Bronchial epithelial cell (primary cell): Measurements from ENCODE around the gene CLIC6. TPM values are rescaled to one million over a fixed set of nuclear protein-coding genes. Genes with fewer than 3 reads are reported as not detected.

Experiments used
- DNase-seq: peaks from one replicate; pipeline ENCODE4 v3.0.0-alpha.2; 2010; ENCODE audit warnings: low read depth
- FAIRE-seq: peaks from 2 replicates; lab custom pipeline; 2011; peaks lifted over from hg19 to GRCh38; lab: Jason Lieb, UNC
- H3K27me3 ChIP-seq: 2 replicates; pipeline ENCODE4 v1.5.1; 2011; ENCODE audit warnings: low read length; ENCODE audit not compliant: control insufficient read depth, insufficient read depth
- H3K36me3 ChIP-seq: 2 replicates; pipeline ENCODE4 v1.5.1; 2011; ENCODE audit warnings: low read length; ENCODE audit not compliant: control insufficient read depth, insufficient read depth
- H3K4me3 ChIP-seq: 2 replicates; pipeline ENCODE4 v1.5.1; 2011; ENCODE audit warnings: mild to moderate bottlenecking, low read depth, low read length, control low read depth
- CTCF ChIP-seq: IDR thresholded peaks from 2 replicates; pipeline ENCODE4 v1.5.1; 2011; ENCODE audit warnings: mild to moderate bottlenecking, moderate library complexity, low read length, control low read depth, inconsistent platforms; ENCODE audit not compliant: insufficient read depth, severe bottlenecking
- total RNA-seq: library from RNA; depleted of rRNA; stranded (reverse); fragments of >200 nt; gene quantifications from 2 replicates; pipeline ENCODE4 v1.2.1, GENCODE V29; 2014

CLIC6 gene
- total RNA-seq, 1 donor from 2014 or later, result not detected

GRCh38 chr21:34690793-34691175 is 22.0 kb downstream of the CLIC6 start:
- TF ChIP-seq CTCF, result no peak
- no peak overlapping the region for H3K4me3 ChIP-seq
- peaks cover 10% of the 10 kb centered on the region for H3K27me3 ChIP-seq
- FAIRE-seq, result no peak
- no peaks in the 10 kb centered on the region for H3K36me3 ChIP-seq
- DNase-seq, result no peak

- no peak for TF ChIP-seq CTCF
- Histone ChIP-seq H3K4me3 (no peak overlapping the region), H3K27me3 (peaks cover 10% of the 10 kb centered on the region), H3K36me3 (no peaks in the 10 kb centered on the region)
- DNase-seq (peak; percentile 46), FAIRE-seq (no peak)
Measured at GRCh38 chr21:34691390-34692032, 22.7 kb downstream of the CLIC6 start.

GRCh38 chr21:34692458-34693020 is 23.7 kb downstream of the CLIC6 start:
- H3K4me3 ChIP-seq, result no peak overlapping the region
- TF ChIP-seq CTCF, result no peak
- DNase-seq (no peak), FAIRE-seq (no peak)
- H3K27me3 ChIP-seq, result peaks cover 10% of the 10 kb centered on the region
- no peaks in the 10 kb centered on the region for H3K36me3 ChIP-seq

- peak; percentile 79 for TF ChIP-seq CTCF
- no peak for FAIRE-seq
- peak; percentile 62 for DNase-seq
- Histone ChIP-seq H3K36me3 (no peaks in the 10 kb centered on the region), H3K4me3 (no peak overlapping the region), H3K27me3 (peaks cover 10% of the 10 kb centered on the region)
Measured at GRCh38 chr21:34693192-34693810, 24.5 kb downstream of the CLIC6 start.

- TF ChIP-seq CTCF, result no peak
- FAIRE-seq (no peak), DNase-seq (no peak)
- peaks cover 3% of the 10 kb centered on the region for H3K27me3 ChIP-seq
- no peaks in the 10 kb centered on the region for H3K36me3 ChIP-seq
- H3K4me3 ChIP-seq, result no peak overlapping the region
Measured at GRCh38 chr21:34695434-34695833, 26.6 kb downstream of the CLIC6 start.
